Esophagus muscularis mucosa (tissue), 3 donors: ENCODE results near the gene NQO2.
"Not testable (repeated sequence)": the region's sequence is repeated elsewhere in the genome, so short reads cannot be mapped to it uniquely, and the experiment has no call there.

Experiments
- EP300 ChIP-seq: sonication (generic); formaldehyde crosslinking; IDR thresholded peaks from one replicate; pipeline ENCODE4 v1.6.1; 2017; ENCODE audit warnings: antibody characterized with exemption
- POLR2A ChIP-seq: fragments of 450-650 bp; IDR thresholded peaks from one replicate; pipeline ENCODE4 v1.6.1; 2017; ENCODE audit warnings: antibody characterized with exemption, moderate library complexity, mild to moderate bottlenecking, low read depth
- POLR2AphosphoS5 ChIP-seq, 2 donors: sonication (generic); formaldehyde crosslinking; IDR thresholded peaks; one replicate each; pipeline ENCODE4 v1.6.1; 2017; ENCODE audit warnings: antibody characterized with exemption in 2 of 2

- not testable (repeated sequence) for TF ChIP-seq POLR2A; EP300; POLR2AphosphoS5 (IDR thresholded peaks at IDR 0.05)
Measured at GRCh38 chr6:3063340-3063732, 63.6 kb downstream of the NQO2 start.
